NOMO-1 (cell line): Measurements from ENCODE around the gene GMDS.

Experiments
- DNase-seq, 2 experiments: peaks; one replicate each; lab custom pipeline; 2025; ENCODE audit not compliant: unreplicated experiment in 2 of 2; lab: John Stamatoyannopoulos, UW

GMDS gene

GRCh38 chr6:1957746-1958145, 287.7 kb downstream of the GMDS start:
- DNase-seq = no peak

DNA sequence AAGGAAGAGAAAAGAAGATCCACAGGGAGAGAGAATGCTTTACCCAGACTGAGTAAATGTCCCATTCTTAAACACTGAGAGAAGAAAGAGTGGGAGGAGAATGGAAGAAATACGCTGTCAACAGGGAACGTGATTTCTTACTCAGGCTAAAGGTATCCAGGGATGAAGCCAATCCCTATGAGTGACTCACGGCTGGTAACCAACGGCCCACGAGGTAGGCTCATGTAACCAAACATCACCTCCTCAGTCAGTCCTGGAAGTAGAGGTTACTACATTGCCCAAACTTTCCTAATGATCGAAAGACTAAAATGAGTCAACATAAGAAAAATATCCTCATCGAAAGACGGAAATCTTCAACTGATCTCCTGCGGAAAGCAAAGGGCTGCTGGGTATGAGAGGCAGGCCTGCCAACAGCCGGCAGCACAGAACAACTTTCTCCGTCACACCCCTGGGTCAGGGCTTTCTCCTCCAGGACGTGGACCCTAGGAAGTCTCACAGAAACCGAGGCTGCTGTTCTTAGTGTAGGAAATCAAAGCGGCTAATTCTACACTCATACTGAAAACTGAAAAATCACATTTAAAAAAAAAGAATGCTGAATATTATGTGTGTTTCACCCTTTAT, 292.6 kb downstream of the GMDS start:
- no peak for DNase-seq

DNA sequence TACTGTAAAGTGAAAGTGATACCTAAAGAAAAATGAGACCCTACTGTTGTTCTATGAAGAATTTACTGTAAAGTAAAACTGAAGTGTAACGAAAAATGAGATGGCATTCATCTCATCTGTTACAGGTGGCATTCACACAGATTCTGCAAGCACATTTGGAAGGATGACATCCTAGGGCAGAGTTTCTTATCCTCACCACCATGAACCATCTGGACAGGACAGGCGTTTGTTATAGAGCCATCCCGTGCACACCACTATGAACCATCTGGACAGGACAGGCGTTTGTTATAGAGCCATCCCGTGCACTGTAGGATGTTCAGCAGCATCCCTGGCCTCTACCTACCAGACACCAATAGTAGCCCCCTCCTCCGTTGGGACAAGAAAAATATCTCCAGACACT, 294.8 kb downstream of the GMDS start:
- DNase-seq = no peak

- peak; percentile 53 to 74 for DNase-seq
Observed at GRCh38 chr6:1949538-1949937, 295.9 kb downstream of the GMDS start.

GRCh38 chr6:1947922-1948321, 297.5 kb downstream of the GMDS start:
- DNase-seq = no peak

GRCh38 chr6:1946583-1946982, 298.8 kb downstream of the GMDS start:
- DNase-seq = no peak

DNA sequence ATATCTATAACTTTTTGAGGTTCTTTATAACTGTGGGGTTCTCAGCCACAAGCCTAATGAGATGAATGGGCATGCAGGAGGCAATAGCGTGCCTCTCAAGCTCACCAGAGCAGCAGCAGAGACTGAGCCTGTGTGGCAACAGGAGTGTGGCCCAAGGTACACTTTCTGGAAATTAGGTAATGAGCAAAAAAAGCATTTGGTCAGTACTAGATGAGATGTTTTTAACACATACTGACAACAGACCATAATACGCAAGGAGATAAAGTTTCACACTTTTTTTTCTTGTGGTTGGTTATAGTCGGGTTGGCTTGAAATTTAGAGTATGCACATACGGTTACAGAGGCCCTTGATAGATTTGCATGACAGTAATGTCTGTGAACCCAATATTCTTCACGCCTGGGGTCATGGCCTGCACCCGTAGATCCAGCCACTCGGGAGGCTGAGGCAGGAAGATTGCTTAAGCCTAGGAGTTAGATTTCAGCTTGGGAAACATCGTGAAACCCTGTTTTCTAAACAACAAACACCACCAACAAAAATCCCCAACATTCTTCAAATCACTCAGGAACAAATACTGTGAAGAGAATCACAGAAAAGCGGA, 300.1 kb downstream of the GMDS start:
- DNase-seq = no peak

GRCh38 chr6:1942834-1943233, 302.6 kb downstream of the GMDS start:
- DNase-seq = no peak

GRCh38 chr6:1941534-1941933, 303.9 kb downstream of the GMDS start:
- DNase-seq = no peak

DNA sequence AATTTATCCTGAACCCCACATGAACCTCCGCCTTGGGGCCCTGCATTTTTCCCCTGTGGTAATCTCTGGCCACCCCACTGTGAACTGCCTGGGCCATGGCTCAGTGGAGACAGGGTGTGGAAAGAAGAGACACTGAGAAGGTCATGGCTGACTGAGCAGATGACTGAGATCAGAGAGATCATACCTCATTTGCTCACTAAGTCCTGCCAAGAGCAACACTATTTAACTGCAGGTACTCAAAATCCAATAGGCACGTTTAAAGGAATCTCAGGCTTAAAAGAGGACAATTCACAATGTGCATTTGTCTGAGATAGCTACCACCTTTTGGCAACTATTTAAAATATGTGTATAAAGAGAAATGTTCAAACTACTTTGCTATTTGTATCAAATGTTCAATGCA, 305.0 kb downstream of the GMDS start:
- no peak for DNase-seq

- no peak for DNase-seq
Observed at GRCh38 chr6:1933292-1933691, 312.1 kb downstream of the GMDS start.

DNA sequence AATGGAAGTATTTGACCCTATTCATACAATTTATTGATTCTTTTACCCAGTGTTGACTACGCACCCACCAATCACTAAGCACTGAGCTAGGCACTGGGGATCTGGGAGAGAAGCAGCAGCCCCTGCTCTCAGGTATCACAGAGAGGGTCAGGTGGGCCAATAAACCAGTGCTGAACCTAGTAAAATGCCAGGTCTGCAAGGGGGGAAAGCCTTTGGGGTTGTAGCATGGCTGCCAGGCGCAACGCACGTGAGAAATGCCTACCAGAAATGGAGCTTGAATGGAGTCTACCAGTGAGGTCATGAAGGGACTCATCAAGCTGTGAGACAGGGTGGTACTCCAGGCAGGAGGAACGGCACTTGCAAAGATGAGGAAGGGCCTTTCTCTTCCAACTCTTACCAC, 313.6 kb downstream of the GMDS start:
- DNase-seq = no peak

GRCh38 chr6:1930356-1930755, 315.0 kb downstream of the GMDS start:
- no peak for DNase-seq

DNA sequence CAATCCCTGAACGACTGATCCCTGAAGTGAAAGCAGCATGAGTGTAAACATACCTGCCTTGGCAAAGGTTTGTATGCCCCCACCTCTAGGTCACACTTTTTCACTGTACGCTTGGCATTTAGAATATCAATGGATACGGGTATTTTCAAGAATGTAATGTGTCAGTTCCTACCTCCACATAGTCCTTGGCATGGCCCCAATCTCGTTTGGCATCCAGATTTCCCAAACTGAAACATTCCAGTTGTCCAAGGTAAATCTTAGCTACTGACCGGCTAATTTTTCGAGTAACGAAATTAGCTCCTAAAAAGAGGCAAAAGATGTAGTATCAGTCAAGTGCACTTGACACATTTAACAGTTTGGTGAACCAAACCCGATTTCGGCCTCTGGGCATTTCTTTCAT, 315.5 kb downstream of the GMDS start:
- no peak for DNase-seq

DNA sequence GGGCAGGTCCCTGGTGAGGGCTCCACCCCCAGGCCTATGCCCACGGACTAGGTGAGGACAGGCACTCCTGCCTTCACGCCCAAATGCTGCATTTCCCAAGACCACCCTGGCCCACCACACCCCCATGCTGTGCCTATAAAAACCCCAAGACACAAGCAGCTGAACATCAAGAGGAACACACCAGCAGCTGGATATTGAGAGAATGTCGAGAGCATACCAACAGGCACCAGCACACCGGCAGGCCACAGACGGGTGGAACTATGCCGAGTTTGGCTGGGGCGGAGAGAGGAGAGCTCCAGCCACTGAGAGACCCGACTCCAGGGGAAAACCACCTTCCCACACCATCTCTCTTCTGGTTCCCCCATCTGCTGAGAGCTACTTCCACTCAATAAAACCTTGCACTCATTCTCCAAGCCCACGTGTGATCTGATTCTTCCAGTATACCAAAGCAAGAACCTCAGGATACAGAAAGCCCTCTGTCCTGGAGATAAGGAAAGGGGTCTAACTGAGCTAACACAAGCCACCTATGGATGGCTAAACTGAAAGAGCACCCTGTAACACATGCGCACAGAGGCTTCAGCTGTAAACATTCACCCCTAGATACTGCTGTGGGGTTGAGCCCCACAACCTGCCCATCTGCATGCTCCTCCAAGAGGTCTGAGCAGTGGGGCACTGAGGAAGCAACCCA, 319.5 kb downstream of the GMDS start:
- DNase-seq = no peak

- no peak for DNase-seq
Observed at GRCh38 chr6:1923449-1923848, 322.0 kb downstream of the GMDS start.

DNA sequence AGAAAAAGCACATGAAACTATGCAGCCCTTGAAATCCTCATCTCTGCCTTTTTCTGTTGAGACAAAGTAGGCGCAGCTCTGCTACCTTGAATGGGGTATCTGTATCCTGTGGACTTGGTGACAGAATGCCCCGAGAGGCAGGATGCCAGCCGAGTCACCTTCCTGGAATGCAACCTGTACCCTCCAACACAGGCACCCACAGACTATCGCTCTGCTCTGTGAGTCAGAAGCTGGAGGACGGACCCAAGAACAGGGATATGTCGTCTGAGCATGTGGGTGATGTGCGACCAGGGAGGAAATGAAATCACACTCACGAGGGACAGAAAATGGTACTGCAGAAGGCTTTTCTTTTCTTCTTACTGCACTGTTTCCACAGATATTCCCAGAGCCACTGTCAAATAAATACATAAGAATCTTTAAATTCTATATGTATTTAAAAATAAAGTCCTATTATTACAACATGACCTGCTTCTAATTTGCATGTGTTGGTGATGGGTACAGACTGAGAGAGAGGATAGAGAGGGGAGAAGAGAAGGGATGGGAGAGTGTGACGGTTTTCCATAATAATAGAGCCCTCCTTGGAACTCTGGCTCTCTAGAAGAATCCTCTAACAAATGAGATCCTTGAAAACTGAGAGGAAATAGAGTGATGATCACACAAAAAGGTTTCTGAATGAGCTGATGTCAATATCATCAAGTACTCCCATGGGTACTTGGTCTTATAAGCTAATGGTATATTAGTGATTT, 327.6 kb downstream of the GMDS start:
- DNase-seq = no peak

GRCh38 chr6:1916334-1917070, 328.9 kb downstream of the GMDS start:
- no peak for DNase-seq

DNA sequence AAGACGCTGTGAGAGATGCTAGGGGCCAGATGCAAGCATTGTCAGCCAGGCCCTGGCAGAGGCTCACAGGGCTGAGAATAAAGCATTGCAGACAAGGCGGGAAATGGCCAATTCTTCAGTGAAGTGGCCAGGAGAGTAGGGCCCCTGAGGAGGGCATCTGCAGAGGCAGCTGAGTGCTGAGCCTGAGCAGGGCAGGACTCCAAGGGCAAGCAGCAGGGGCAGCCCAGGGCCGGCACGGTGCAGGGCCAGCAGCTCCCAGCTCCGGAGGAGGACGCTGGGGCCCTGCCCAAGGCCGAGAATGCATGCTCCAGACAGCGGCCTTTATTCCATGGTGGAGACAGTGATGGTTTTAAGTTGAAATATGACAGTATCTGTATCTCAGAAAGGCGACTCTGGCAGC, 330.2 kb downstream of the GMDS start:
- DNase-seq = no peak

DNA sequence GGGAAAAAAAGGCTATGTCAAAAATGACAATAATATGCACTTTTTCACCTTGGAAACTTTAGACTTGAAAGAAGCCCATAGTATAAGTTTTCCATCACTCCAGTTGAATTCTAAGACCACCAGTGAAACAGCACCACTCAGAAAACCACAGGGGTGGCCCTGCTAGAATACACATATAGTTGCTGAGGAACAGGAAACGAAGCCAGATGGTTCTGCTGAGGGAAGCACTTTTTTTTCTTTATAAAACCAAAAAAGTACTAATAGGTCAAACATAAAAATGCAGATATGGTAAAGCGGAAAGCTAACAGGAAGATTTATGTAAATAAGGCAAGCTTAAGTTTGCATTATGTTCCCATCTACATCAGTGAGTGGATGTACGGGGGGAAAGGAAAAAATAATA, 331.8 kb downstream of the GMDS start:
- no peak for DNase-seq

DNA sequence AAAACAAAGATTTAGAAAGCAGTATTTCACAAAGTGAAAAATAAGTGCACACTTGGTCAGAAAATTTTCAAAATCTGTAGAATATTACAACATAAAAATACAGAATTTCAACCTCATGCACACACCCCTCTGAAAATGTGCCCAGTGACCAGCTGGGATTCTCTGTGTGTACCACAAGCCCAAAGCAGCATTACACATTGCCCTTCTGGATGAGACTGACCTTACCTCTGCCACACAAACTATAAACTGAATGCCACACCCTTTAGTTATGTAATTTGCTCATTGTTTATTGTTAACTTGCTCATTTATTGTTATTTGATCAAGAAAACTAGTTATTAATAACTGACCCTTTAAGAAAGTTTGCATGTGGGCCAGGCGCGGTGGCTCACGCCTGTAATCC, 332.7 kb downstream of the GMDS start:
- DNase-seq = no peak
